Uterus (tissue), 2 donors: ENCODE measurements around the gene RECQL.

Experiments
- CTCF ChIP-seq, 4 experiments: fragments of 200-600 bp in 2 of 4; fragments of 450-650 bp in 2 of 4; sonication (generic) in 2 of 4; IDR thresholded peaks; one replicate each; pipeline ENCODE4 v1.5.1; 2016 to 2019; ENCODE audit warnings: antibody characterized with exemption in 4 of 4, mild to moderate bottlenecking in 2 of 4, moderate library complexity in 1 of 4
- POLR2A ChIP-seq, 2 donors: fragments of 450-650 bp; IDR thresholded peaks; one replicate each; pipeline ENCODE4 v1.6.1; 2016; ENCODE audit warnings: antibody characterized with exemption in 2 of 2, mild to moderate bottlenecking in 1 of 2, moderate library complexity in 1 of 2

- TF ChIP-seq POLR2A (IDR thresholded peaks at IDR 0.05), result no peak
- no peak for TF ChIP-seq CTCF (IDR thresholded peaks at IDR 0.05)
Measured at GRCh38 chr12:21538061-21538653, 36.7 kb upstream of the RECQL start.
